OCI-LY7 (cell line): ENCODE results near the gene DLGAP1. TPM values are rescaled to one million over a fixed set of nuclear protein-coding genes. Genes with fewer than 3 reads are reported as not detected.

Experiments used
- BruUV-seq: library from RNA; stranded (reverse); fragments of 400-500 nt; replicated peaks from 2 replicates; lab custom pipeline; 2021; lab: Mats Ljungman, UMichigan
- CTCF ChIA-PET: fragments of 300-600 bp; sonication (Branson Sonifier 250); formaldehyde crosslinking; loops from one replicate; lab custom pipeline; 2022; ENCODE audit warnings: antibody characterized with exemption; ENCODE audit not compliant: unreplicated experiment; lab: Charles Lee
- POLR2A ChIA-PET: fragments of 300-600 bp; sonication (Branson Sonifier 250); formaldehyde crosslinking; loops from one replicate; lab custom pipeline; 2022; ENCODE audit warnings: antibody characterized with exemption; lab: Charles Lee
- DNase-seq: peaks from one replicate; pipeline ENCODE4 v3.0.0-alpha.2; 2015; ENCODE audit warnings: low spot score
- H2AFZ ChIP-seq: fragments of 200-600 bp; sonication (generic), shearing (Covaris generic); 2 replicates; pipeline ENCODE4 v1.6.1; 2014; ENCODE audit warnings: mild to moderate bottlenecking, antibody characterized with exemption, low read length, moderate library complexity
- H3K27ac ChIP-seq: fragments of 200-600 bp; sonication (generic); 2 replicates; pipeline ENCODE4 v1.5.1; 2014; ENCODE audit warnings: mixed run types, low read depth, mild to moderate bottlenecking, moderate library complexity, low read length, inconsistent platforms; ENCODE audit not compliant: poor library complexity, severe bottlenecking
- H3K36me3 ChIP-seq: fragments of 200-600 bp; sonication (generic); 2 replicates; pipeline ENCODE4 v1.6.1; 2014; ENCODE audit warnings: mild to moderate bottlenecking, antibody characterized with exemption, low read length, moderate library complexity, mixed read lengths; ENCODE audit not compliant: insufficient read depth
- H3K4me1 ChIP-seq: fragments of 200-600 bp; sonication (generic); 2 replicates; pipeline ENCODE4 v1.5.1; 2014; ENCODE audit warnings: mild to moderate bottlenecking, low read length; ENCODE audit not compliant: insufficient read depth, poor library complexity, severe bottlenecking
- H3K4me2 ChIP-seq: fragments of 200-600 bp; sonication (generic); 2 replicates; pipeline ENCODE4 v1.6.1; 2014; ENCODE audit warnings: mild to moderate bottlenecking, low read length
- H3K4me3 ChIP-seq: fragments of 200-600 bp; sonication (generic); 2 replicates; pipeline ENCODE4 v1.5.1; 2014; ENCODE audit warnings: mild to moderate bottlenecking, low read depth, low read length; ENCODE audit not compliant: poor library complexity, severe bottlenecking
- H3K79me2 ChIP-seq: fragments of 200-600 bp; sonication (generic); 2 replicates; pipeline ENCODE4 v1.6.1; 2016; ENCODE audit warnings: low read depth, mild to moderate bottlenecking, low read length, moderate library complexity, mixed read lengths; ENCODE audit not compliant: insufficient read depth
- H3K9me2 ChIP-seq: fragments of 200-600 bp; sonication (generic); 2 replicates; pipeline ENCODE4 v1.6.1; 2016; ENCODE audit warnings: mild to moderate bottlenecking, low read length, mixed read lengths; ENCODE audit not compliant: insufficient read depth
- H3K9me3 ChIP-seq: fragments of 200-600 bp; sonication (generic); 2 replicates; pipeline ENCODE4 v1.6.1; 2014; ENCODE audit warnings: mild to moderate bottlenecking, mixed run types, low read length, mixed read lengths
- H4K20me1 ChIP-seq: fragments of 200-600 bp; sonication (generic); 2 replicates; pipeline ENCODE4 v1.6.1; 2014; ENCODE audit warnings: mild to moderate bottlenecking, antibody characterized with exemption, low read length, moderate library complexity, mixed read lengths; ENCODE audit not compliant: insufficient read depth
- CTCF ChIP-seq: fragments of 200-600 bp; sonication (generic); conservative IDR thresholded peaks from 2 replicates; pipeline ENCODE4 v1.5.1; 2014; ENCODE audit warnings: mild to moderate bottlenecking, antibody characterized with exemption, low read length, moderate library complexity, mixed read lengths
- EZH2phosphoT487 ChIP-seq: fragments of 200-600 bp; sonication (generic); IDR thresholded peaks from 2 replicates; pipeline ENCODE4 v1.6.1; 2018; ENCODE audit warnings: low read depth, borderline replicate concordance, mild to moderate bottlenecking, mixed run types, antibody characterized with exemption, low read length, moderate library complexity, mixed read lengths
- intact Hi-C: fragments of 100-400 bp; cut with micrococcal nuclease; formaldehyde crosslinking; loops from one replicate; pipeline ENCODE4 v1.10.0; 2022; ENCODE audit not compliant: unreplicated experiment
- total RNA-seq, 2 experiments: library from RNA; depleted of rRNA in 1 of 2; stranded (reverse); fragments of >200 nt in 1 of 2; shearing (Covaris generic) in 1 of 2; gene quantifications; 2 replicates each; pipeline ENCODE4 v1.2.3, GENCODE V29; 2014 to 2022

The DLGAP1 gene
- total RNA-seq, 2 experiments from 2014 or later, result 0.22 TPM; not detected in 1

- POLR2A ChIA-PET, result interaction anchor here (0.7 to 1.7 kb wide), 6 partner anchors 13 to 468 kb away, joined by 3 to 7 read pairs (median 5); no protein-coding TSS in a partner anchor
- DNase-seq, result no peak
- TF ChIP-seq CTCF (no peak), EZH2phosphoT487 (no peak)
- Histone ChIP-seq H3K4me2 (no peak overlapping the region), H3K4me1 (peaks cover 57% of the 10 kb centered on the region), H3K9me3 (no peaks in the 10 kb centered on the region), H3K27ac (no peak overlapping the region), H2AFZ (peak overlapping the region; percentile 35; the same call in 1 of the 2 replicates), H4K20me1 (no peaks in the 10 kb centered on the region), H3K36me3 (no peaks in the 10 kb centered on the region; the same call in 1 of the 2 replicates), H3K4me3 (no peak overlapping the region), H3K9me2 (no peaks in the 10 kb centered on the region; the same call in 1 of the 2 replicates), H3K79me2 (no peaks in the 10 kb centered on the region)
- CTCF ChIA-PET, result interaction anchor here (0.7 to 1.0 kb wide), 2 partner anchors 11 to 53 kb away, joined by 3 read pairs; no protein-coding TSS in a partner anchor
- BruUV-seq, result no TSS peak
- intact Hi-C loops, result loop anchor here (10.0 kb wide), 2 partner anchors 335 to 1375 kb away; partner anchors contain the start of gene ZBTB14
These were observed 535.6 kb downstream of the DLGAP1 start for GRCh38 chr18:3919396-3920061.

DNA sequence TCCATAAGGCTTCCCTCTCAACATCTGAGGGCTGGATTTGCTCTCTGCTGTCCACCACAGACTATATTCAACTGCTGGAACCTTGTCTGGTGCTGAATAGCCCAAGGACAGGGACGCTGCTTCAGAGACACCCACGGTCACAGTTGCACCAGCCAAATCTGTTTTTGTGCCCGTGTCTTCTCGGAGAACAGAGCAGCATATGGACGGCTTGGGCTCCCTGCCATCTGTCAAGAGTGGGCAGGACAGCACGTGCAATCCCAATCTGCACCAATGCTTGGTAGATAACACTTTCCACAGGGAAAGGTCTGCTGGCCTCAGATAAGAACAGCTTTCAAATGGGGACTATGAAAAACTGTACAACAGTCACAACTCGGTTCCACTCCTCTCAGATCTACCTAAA is 539.0 kb downstream of the DLGAP1 start:
- Histone ChIP-seq H4K20me1 (no peaks in the 10 kb centered on the region), H3K4me2 (peak overlapping the region; percentile 61), H3K4me3 (peak overlapping the region; percentile 43), H3K4me1 (peaks cover 71% of the 10 kb centered on the region), H3K79me2 (no peaks in the 10 kb centered on the region), H3K36me3 (peaks cover 12% of the 10 kb centered on the region; the same call in 1 of the 2 replicates), H2AFZ (peak overlapping the region; percentile 59; the same call in 1 of the 2 replicates), H3K27ac (peak overlapping the region; percentile 93), H3K9me3 (peaks cover 17% of the 10 kb centered on the region; the same call in 1 of the 2 replicates), H3K9me2 (no peaks in the 10 kb centered on the region)
- no peak for TF ChIP-seq EZH2phosphoT487
- no peak for TF ChIP-seq CTCF
- POLR2A ChIA-PET, result interaction anchor here (0.8 to 3.4 kb wide), 9 partner anchors 10 to 145 kb away, joined by 3 to 26 read pairs (median 3); no protein-coding TSS in a partner anchor
- BruUV-seq, result no TSS peak
- DNase-seq, result no peak
- CTCF ChIA-PET, result interaction anchor here (0.9 kb wide), 1 partner anchor 145 kb away, joined by 4 read pairs; no protein-coding TSS in a partner anchor
- intact Hi-C loops, result loop anchor here (10.0 kb wide), 2 partner anchors 331 to 1379 kb away; partner anchors contain the start of gene ZBTB14
